CD4-positive, alpha-beta T cell (primary cell): Measurements from ENCODE around the gene ITGB2. TPM values are rescaled to one million over a fixed set of nuclear protein-coding genes. Genes with fewer than 3 reads are reported as not detected.
A peak's percentile ranks its signal among the peaks of the same experiment; 100 is the strongest.

ENCODE experiments used
- ATAC-seq: fragments of 200-7000 bp; cut with Tn5 transposase; one replicate; pipeline ENCODE4 v1.10.0; 2022; ENCODE audit warnings: mild to moderate bottlenecking; ENCODE audit not compliant: poor library complexity
- CTCF ChIA-PET: fragments of 350-600 bp; sonication (Branson Sonifier 250); formaldehyde crosslinking; loops from one replicate; lab custom pipeline; 2021; ENCODE audit warnings: antibody characterized with exemption, inconsistent platforms; lab: Charles Lee
- POLR2A ChIA-PET: fragments of 350-600 bp; sonication (Branson Sonifier 250); formaldehyde crosslinking; loops from one replicate; lab custom pipeline; 2021; ENCODE audit warnings: antibody characterized with exemption, inconsistent platforms; lab: Charles Lee
- DNase-seq, 14 experiments: peaks; one replicate each; pipeline ENCODE4 v3.0.0-alpha.2; 2013 to 2020; ENCODE audit warnings: mixed read lengths in 2 of 14
- H3K27ac ChIP-seq, 2 donors: one replicate each; pipeline versions ENCODE4 v1.5.1 to v1.7.0; 2013; ENCODE audit warnings: low read length in 2 of 2, low read depth in 1 of 2, mild to moderate bottlenecking in 1 of 2
- H3K27me3 ChIP-seq, 2 experiments: 1 replicate in 1 of 2; 2 replicates in 1 of 2; pipeline versions ENCODE4 v1.6.1 to v1.7.0; 2013; ENCODE audit warnings: low read length in 2 of 2, control low read depth in 1 of 2, mild to moderate bottlenecking in 1 of 2, moderate library complexity in 1 of 2; ENCODE audit not compliant: insufficient read depth in 2 of 2, control insufficient read depth in 1 of 2
- H3K36me3 ChIP-seq: one replicate; pipeline ENCODE4 v1.6.1; 2013; ENCODE audit warnings: low read length, control low read depth; ENCODE audit not compliant: insufficient read depth
- H3K4me1 ChIP-seq: one replicate; pipeline ENCODE4 v1.6.1; 2013; ENCODE audit warnings: low read length, control low read depth; ENCODE audit not compliant: insufficient read depth
- H3K4me3 ChIP-seq: one replicate; pipeline ENCODE4 v1.5.1; 2013; ENCODE audit warnings: mild to moderate bottlenecking, low read length, moderate library complexity
- H3K9me3 ChIP-seq, 2 experiments: 1 replicate in 1 of 2; 2 replicates in 1 of 2; pipeline versions ENCODE4 v1.6.1 to v1.7.0; 2013; ENCODE audit warnings: low read length in 2 of 2, mild to moderate bottlenecking in 2 of 2, control low read depth in 1 of 2, moderate library complexity in 1 of 2; ENCODE audit not compliant: control insufficient read depth in 1 of 2, insufficient read depth in 1 of 2
- H3K27ac Mint-ChIP-seq: one replicate; pipeline ENCODE4 v1.8.0; 2020; ENCODE audit warnings: mixed read lengths
- H3K27me3 Mint-ChIP-seq: one replicate; pipeline ENCODE4 v1.8.0; 2021; ENCODE audit warnings: mixed read lengths
- H3K36me3 Mint-ChIP-seq: one replicate; pipeline ENCODE4 v1.8.0; 2021; ENCODE audit warnings: low read depth, mixed read lengths
- H3K4me1 Mint-ChIP-seq: one replicate; pipeline ENCODE4 v1.8.0; 2021; ENCODE audit warnings: low read depth, mixed read lengths
- H3K4me3 Mint-ChIP-seq: one replicate; pipeline ENCODE4 v1.8.0; 2020; ENCODE audit warnings: mild to moderate bottlenecking, mixed read lengths
- H3K9me3 Mint-ChIP-seq: one replicate; pipeline ENCODE4 v1.8.0; 2020; ENCODE audit warnings: mixed read lengths
- intact Hi-C, 2 experiments: fragments of 100-400 bp; cut with DNase I in 1 of 2; cut with micrococcal nuclease in 1 of 2; formaldehyde crosslinking; loops; one replicate each; pipeline versions ENCODE4 v1.15.1 to v1.9.0; 2023 to 2025; cut with DNase I, micrococcal nuclease
- total RNA-seq, 174 experiments: library from RNA in 2 of 174; stranded (reverse) in 2 of 174; gene quantifications; one replicate each; pipeline ENCODE4 v1.2.3 and lab custom pipeline; 2021 to 2026
- TF ChIP-seq, protein P1 (sequence below): fragments of 200-600 bp; IDR thresholded peaks from one replicate; pipeline ENCODE4 v1.8.0; 2022; ENCODE audit warnings: antibody characterized with exemption, mild to moderate bottlenecking

The ITGB2 gene
- total RNA-seq, 2 experiments from 2014 or later: 283 to 284 TPM

DNA sequence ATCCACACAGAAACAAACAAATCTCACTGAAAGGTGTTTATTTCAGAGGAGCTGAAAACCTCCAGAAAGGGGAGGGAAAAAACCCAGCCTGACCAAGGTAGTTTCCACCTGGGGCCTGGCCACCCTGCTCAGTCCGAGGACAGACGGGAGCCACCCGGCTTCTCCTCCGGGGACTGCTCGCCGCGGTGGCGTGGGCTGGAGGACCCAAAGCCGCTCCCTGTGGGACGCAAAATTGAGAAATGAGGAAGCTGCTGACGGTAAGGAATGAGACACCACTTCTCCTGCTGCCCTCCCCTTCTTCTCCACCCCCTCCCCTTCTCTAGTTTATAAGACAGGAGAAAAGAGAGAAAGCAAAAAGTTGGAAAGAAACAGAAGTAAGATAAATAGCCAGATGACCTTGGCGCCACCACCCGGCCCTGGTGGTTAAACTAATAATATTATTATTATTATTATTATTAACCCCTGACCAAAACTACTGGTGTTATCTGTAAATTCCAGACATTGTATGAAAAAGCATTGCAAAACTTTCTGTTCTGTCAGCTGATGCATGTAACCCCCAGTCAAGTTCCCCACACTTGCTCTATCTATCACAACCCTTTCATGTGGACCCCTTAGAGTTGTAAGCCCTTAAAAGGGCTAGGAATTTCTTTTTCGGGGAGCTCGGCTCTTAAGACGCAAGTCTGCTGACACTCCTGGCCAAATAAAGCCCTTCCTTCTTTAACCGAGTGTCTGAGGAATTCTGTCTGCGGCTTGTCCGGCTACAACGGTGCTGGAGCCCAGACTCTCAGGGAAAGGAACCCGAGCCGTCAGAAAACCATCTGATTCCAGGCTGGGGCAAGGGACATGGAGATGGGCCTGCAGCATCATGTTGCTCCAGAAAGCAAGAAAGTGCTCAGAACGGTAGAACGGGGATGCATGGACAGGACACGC, 12.5 kb downstream of the ITGB2 start:
- H3K4me3 Mint-ChIP-seq: peak overlapping the region; percentile 35

DNA sequence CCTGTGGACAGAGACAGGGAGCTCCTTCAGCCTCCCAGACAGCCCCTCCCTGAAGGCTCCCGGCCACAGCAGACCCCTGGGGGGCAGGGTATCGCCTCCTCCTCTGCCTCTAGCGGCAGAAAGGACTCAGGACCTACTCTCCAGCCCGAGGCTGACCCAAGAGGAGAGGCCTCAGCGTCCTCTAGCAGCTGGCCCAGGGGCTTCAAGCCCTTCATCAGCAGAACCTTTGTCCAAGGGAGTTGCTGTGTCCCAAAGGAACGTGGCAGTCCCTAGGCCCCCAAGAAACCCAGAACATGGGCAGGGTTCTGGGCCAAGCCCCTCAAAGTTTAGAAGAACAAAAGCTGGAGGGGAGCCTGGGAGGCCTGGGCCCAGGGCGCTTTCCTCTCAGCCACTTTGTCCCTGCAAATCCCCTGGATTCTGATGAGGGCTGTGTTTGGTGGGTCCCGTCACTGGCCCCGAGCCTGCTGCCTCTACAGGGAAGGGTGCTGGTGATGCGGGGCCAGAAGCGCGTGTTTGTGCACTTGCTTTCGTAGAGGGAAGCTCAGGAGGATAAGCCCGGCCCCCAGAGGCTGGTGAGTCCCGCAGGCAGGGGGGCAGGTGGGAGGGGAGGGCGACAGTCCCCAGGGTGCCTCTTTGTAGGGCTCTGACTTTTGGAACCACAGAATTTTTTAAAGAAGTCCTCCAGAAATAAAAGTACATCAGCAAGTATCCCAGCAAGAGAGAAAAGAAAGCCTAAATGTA, 13.3 kb downstream of the ITGB2 start:
- no peaks in the 10 kb centered on the region for H3K9me3 Mint-ChIP-seq
- Histone ChIP-seq H3K27me3 (no peaks in the 10 kb centered on the region), H3K4me3 (no peak overlapping the region), H3K27ac (peak overlapping the region; percentile 49 to 52), H3K36me3 (peaks cover 83% of the 10 kb centered on the region), H3K4me1 (peaks cover 80% of the 10 kb centered on the region), H3K9me3 (no peaks in the 10 kb centered on the region)
- H3K36me3 Mint-ChIP-seq: peaks cover 70% of the 10 kb centered on the region
- DNase-seq (no peak), ATAC-seq (no peak)
- no peak overlapping the region for H3K4me3 Mint-ChIP-seq
- H3K27ac Mint-ChIP-seq: peak overlapping the region; percentile 88
- POLR2A ChIA-PET: interaction anchor here (1.4 to 3.4 kb wide), 7 partner anchors 9 to 34 kb away, joined by 4 to 19 read pairs (median 4); partner anchors contain the start of genes ITGB2 and PTTG1IP
- intact Hi-C loops: no loop called here
- CTCF ChIA-PET: interaction anchor here (1.5 to 1.8 kb wide), 2 partner anchors 12 to 15 kb away, joined by 3 to 4 read pairs; no protein-coding TSS in a partner anchor
- peaks cover 49% of the 10 kb centered on the region for H3K4me1 Mint-ChIP-seq
- TF ChIP-seq, protein P1, sequence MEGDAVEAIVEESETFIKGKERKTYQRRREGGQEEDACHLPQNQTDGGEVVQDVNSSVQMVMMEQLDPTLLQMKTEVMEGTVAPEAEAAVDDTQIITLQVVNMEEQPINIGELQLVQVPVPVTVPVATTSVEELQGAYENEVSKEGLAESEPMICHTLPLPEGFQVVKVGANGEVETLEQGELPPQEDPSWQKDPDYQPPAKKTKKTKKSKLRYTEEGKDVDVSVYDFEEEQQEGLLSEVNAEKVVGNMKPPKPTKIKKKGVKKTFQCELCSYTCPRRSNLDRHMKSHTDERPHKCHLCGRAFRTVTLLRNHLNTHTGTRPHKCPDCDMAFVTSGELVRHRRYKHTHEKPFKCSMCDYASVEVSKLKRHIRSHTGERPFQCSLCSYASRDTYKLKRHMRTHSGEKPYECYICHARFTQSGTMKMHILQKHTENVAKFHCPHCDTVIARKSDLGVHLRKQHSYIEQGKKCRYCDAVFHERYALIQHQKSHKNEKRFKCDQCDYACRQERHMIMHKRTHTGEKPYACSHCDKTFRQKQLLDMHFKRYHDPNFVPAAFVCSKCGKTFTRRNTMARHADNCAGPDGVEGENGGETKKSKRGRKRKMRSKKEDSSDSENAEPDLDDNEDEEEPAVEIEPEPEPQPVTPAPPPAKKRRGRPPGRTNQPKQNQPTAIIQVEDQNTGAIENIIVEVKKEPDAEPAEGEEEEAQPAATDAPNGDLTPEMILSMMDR: no peak
- no peaks in the 10 kb centered on the region for H3K27me3 Mint-ChIP-seq

More for the DNA sequence above, 12.5 kb downstream of the ITGB2 start:
- Histone ChIP-seq H3K9me3 (no peaks in the 10 kb centered on the region), H3K4me3 (no peak overlapping the region), H3K27ac (peak overlapping the region; percentile 49 to 52), H3K4me1 (peaks cover 88% of the 10 kb centered on the region), H3K27me3 (no peaks in the 10 kb centered on the region), H3K36me3 (peaks cover 75% of the 10 kb centered on the region)
- H3K9me3 Mint-ChIP-seq: no peaks in the 10 kb centered on the region
- peaks cover 62% of the 10 kb centered on the region for H3K36me3 Mint-ChIP-seq
- TF ChIP-seq, protein P1: no peak
- no peaks in the 10 kb centered on the region for H3K27me3 Mint-ChIP-seq
- peak overlapping the region; percentile 88 for H3K27ac Mint-ChIP-seq
- ATAC-seq (no peak), DNase-seq (peak in 1 of 14 experiments; percentile 57)
- H3K4me1 Mint-ChIP-seq: peaks cover 54% of the 10 kb centered on the region
- POLR2A ChIA-PET: interaction anchor here (1.4 to 3.7 kb wide), 7 partner anchors 9 to 34 kb away, joined by 4 to 19 read pairs (median 7); partner anchors contain the start of genes ITGB2 and PTTG1IP
- intact Hi-C loops: no loop called here
- CTCF ChIA-PET: interaction anchor here (0.6 to 1.8 kb wide), 3 partner anchors 11 to 19 kb away, joined by 3 to 4 read pairs (median 3); no protein-coding TSS in a partner anchor

DNA sequence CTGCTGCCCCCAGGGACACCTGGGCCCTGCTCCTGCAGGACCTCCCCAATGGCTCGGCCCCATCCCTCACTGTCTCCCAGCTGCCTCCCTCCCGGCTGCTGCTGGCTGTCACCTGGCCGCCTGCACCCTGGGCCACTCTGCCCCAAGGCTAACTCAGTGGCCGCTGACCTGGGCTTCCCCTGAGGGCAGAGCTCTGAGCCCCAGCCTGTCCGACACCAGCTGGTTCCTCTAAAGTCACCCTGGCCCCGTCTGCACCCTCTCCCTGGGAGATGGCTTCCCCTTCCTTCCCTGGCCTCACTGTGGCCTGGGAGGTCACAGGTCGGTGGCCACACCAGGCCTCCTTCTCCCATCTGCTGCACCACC, 15.0 kb downstream of the ITGB2 start:
- H3K27ac Mint-ChIP-seq: no peak overlapping the region

More for the DNA sequence above, 15.0 kb downstream of the ITGB2 start:
- Histone ChIP-seq H3K9me3 (no peaks in the 10 kb centered on the region), H3K4me1 (peaks cover 63% of the 10 kb centered on the region), H3K4me3 (no peak overlapping the region), H3K27ac (peak overlapping the region in 1 of 2 donors; percentile 52), H3K27me3 (no peaks in the 10 kb centered on the region), H3K36me3 (peaks cover 96% of the 10 kb centered on the region)
- ChIA-PET POLR2A (interaction anchor here (1.3 to 3.4 kb wide), 2 partner anchors 15 to 22 kb away, joined by 4 to 19 read pairs; partner anchors contain the start of gene ITGB2), CTCF (no interaction called here)
- no peak overlapping the region for H3K4me3 Mint-ChIP-seq
- ATAC-seq (no peak), DNase-seq (no peak)
- H3K27me3 Mint-ChIP-seq: no peaks in the 10 kb centered on the region
- H3K36me3 Mint-ChIP-seq: peaks cover 74% of the 10 kb centered on the region
- H3K9me3 Mint-ChIP-seq: no peaks in the 10 kb centered on the region
- TF ChIP-seq, protein P1: no peak
- intact Hi-C loops: no loop called here
- peaks cover 34% of the 10 kb centered on the region for H3K4me1 Mint-ChIP-seq
